T-helper 2 cell treated with Interferon-gamma antibody and Interleukin-4, amounts not matched to agents 100 ng/mL and 5 ng/mL, for 36 hours (primary cell): ENCODE data around the gene NFIC. TPM values are rescaled to one million over a fixed set of nuclear protein-coding genes. Genes with fewer than 3 reads are reported as not detected.
"Not testable (repeated sequence)": the region's sequence is repeated elsewhere in the genome, so short reads cannot be mapped to it uniquely, and the experiment has no call there.

ENCODE experiments used
- intact Hi-C: fragments of 100-400 bp; cut with micrococcal nuclease; formaldehyde crosslinking; loops from one replicate; pipeline ENCODE4 v1.15.1; 2023
- total RNA-seq: library from RNA; stranded (reverse); gene quantifications from 2 replicates; pipeline ENCODE4 v1.2.3, GENCODE V29; 2022

NFIC gene
- total RNA-seq, 1 donor from 2014 or later, result 11.5 TPM

DNA sequence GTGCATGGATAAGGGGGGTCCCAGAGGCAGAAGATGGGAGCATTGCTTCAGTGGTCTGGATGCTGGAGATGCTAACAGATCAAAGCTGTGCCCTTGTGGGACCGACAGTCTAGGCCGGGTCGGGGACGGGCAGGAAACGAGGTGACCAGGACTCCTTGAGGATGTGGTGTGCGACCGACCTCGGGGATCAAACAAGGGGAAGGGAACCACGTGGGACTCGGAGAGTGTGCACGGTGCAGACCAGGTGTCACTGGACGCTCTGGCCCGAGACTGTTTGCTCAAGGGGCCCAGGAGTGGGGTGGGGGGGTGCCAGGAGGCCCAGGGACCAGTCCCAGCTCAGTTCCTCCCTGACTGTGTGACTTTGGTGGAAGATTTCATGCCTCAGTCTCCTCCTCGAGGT lies 6.0 kb downstream of the NFIC start:
- intact Hi-C loops, result no loop called here

DNA sequence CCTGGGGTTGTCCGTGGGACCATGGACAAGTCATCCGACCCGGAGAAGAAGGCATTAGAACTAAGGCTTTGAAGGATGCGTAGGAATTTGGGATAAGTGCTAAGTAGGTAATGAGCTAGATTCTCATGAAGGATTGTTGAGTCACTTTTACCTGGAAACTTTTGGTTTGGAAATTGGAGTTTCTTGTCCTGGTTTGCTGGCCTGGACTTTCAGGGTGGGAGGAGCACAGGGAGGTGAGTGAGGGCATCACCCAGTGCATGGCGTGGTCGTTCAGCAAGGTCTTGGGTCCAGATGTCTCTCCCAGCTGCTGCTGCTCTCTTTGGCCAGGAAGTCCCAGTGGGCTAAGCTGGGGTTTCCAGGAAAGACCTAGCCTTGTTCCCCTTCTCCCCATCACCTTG lies 7.6 kb downstream of the NFIC start:
- intact Hi-C loops, result no loop called here

GRCh38 chr19:3374369-3375112 lies 8.2 kb downstream of the NFIC start:
- intact Hi-C loops, result no loop called here

DNA sequence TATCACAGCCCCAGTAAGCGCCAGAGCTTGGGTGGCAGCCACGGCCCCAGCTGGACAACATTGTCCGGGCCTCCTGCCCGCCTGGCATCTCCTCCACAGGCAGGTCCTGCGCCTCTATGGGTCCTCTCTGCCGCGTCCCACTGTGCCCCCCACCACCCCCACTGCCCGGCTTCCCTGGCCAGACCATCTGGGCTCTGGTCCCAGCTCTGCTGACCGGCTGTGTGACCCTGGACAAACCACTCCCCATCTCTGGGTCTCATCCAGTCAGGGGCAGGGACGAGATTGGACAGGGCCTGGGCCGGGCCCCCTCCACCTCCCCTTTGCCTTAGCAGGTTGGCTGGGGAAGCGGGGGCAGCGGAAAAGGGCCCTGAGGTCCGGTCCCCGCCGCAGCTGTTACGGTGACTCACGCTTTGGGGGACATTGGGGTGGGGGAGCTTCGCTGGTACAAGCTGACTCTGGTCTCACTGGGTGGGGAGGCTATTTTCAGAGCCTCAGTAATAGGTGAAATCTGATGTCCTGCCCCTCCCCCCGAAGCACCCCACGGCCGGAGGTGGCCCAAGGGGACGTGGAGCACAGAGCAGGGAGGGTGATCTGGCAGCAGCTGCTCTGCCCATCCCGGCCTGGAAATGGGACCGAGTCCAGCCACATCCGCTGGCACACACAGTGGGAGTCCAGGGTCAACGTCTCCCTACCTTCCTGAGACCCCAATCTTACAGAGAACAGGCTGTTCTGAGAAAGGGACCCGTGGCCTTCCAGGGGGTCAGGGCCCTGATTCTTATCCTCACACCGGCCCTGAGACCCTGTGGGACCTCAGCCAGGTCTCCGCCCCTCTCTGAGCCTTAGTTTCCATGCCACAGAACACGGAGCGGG lies 9.1 kb downstream of the NFIC start:
- intact Hi-C loops, result no loop called here

DNA sequence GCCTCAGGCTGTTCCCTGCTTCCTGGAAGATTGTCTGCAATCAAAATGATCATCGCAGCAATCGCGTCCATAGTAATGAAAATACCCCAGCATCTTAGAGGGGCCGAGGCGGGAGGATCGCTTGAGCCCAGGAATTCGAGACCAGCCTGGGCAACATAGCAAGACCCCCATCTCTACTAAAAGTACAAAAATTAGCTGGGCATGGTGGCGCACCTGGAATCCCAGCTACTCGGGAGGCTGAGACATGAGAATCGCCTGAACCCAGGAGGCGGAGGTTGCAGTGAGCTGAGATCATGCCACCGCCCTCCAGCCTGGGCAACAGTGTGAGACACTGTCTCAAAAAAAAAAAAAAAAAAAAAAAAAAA lies 9.7 kb downstream of the NFIC start:
- intact Hi-C loops, result not testable (repeated sequence)

DNA sequence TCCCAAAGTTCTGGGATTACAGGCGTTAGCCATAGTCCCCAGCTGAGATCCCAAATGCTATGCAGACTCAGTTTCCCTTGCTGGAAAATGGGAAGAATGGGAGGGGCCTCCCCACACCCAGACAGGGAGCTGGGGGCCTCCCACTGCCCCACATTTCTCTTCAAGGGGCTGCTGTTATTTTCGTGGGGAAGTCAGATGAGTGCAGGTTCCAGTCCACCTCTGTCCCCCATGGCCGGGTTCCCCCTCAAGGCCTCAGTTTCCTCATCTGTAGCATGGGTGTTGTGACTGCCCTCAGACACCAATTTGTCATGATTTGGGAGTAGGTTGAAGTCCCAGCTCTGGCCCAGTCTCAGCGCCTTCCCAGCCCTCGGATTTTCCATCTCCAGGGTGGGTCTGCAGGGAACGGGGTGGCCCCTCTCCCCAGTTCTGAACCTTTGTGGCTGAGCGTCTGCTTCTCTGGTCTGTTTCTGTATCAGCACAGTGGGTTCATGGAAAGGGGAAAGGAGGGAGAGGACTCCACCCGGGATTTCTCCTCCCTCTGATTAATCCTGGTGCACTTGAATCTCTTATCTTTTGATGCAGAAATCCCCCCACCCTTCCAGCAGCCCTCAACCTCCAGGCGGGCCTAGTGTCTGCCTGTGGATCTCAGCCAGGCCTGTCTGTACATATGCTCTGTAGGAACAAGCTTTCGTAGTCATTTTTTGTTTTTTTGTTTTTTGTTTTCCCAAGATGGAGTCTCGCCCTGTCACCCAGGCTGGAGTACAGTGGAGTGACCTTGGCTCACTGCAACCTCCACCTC lies 12.2 kb downstream of the NFIC start:
- intact Hi-C loops, result no loop called here

GRCh38 chr19:3380829-3381228 lies 14.4 kb downstream of the NFIC start:
- intact Hi-C loops, result no loop called here

GRCh38 chr19:3381701-3382372 lies 15.5 kb downstream of the NFIC start:
- intact Hi-C loops, result no loop called here

GRCh38 chr19:3382460-3383100 lies 16.2 kb downstream of the NFIC start:
- intact Hi-C loops, result no loop called here

GRCh38 chr19:3383121-3383722 lies 16.8 kb downstream of the NFIC start:
- intact Hi-C loops, result no loop called here

GRCh38 chr19:3386447-3387234 lies 20.3 kb downstream of the NFIC start:
- intact Hi-C loops, result no loop called here

GRCh38 chr19:3387645-3388589 lies 21.5 kb downstream of the NFIC start:
- intact Hi-C loops, result no loop called here

- intact Hi-C loops, result no loop called here
These were observed 23.0 kb downstream of the NFIC start for GRCh38 chr19:3389446-3389778.

GRCh38 chr19:3389876-3390371 lies 23.5 kb downstream of the NFIC start:
- intact Hi-C loops, result no loop called here

DNA sequence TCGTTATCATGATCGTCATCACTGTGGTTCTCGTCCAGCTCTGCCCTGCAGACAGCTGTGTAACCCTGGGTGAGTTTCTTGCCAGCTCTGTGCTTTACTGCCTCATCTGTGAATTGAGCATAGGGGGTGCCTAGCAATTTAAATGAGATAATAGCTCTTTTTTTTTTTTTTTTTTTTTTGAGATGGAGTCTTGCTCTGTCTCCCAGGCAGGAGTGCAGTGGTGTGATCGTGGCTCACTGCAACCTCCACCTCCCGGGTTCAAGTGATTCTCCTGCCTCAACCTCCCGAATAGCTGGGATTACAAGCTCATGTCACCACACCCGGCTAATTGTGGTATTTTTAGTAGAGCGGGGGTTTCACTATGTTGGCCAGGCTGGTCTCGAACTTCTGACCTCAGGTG lies 25.5 kb downstream of the NFIC start:
- intact Hi-C loops, result not testable (repeated sequence)

DNA sequence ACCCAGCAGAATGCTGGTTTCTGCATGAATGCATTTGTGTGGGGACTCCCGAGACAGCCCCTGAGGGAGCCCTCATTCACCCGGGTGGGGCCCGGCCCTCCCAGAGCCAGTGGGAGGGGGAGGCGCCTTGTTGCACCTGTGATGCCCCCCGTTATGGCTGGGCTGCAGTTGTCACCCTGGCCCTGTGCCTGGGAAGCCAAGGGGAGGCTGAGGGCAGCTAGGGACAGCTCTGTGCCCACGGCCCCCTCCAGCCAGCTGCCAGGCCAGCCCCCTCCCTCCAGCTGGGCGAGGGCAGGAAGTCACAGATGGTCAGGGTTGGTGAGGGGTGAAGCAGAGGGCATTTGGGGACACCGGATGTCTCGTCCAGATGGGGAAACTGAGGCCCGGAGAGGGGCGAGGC lies 26.1 kb downstream of the NFIC start:
- intact Hi-C loops, result no loop called here

DNA sequence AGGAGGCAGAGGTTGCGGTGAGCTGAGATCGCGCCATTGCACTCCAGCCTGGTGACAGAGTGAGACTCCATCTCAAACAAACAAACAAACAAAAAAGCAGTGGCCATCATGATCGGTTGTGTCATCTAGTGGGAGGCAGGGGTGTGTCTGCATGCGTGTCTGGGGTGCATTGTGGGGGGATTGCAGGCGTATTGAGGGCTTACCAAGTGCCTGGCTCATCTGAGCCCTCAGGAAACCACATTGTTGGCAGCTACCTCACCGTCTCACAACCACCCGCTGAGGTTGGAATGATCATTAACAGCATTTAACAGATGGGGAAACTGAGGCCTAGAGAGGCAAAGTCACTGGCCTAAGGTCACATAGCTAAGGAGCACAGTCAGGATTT lies 30.5 kb downstream of the NFIC start:
- intact Hi-C loops, result no loop called here

GRCh38 chr19:3397266-3398022 lies 31.1 kb downstream of the NFIC start:
- intact Hi-C loops, result no loop called here
